HG03469 (cell line): ENCODE data around the gene HACD3.

Experiments used
- ATAC-seq: cut with Tn5 transposase; IDR thresholded peaks from one replicate; pipeline ENCODE4 v1.9.1; 2021; ENCODE audit warnings: mild to moderate bottlenecking, moderate library complexity, moderate number of reproducible peaks; ENCODE audit not compliant: unreplicated experiment

The HACD3 gene, protein sequence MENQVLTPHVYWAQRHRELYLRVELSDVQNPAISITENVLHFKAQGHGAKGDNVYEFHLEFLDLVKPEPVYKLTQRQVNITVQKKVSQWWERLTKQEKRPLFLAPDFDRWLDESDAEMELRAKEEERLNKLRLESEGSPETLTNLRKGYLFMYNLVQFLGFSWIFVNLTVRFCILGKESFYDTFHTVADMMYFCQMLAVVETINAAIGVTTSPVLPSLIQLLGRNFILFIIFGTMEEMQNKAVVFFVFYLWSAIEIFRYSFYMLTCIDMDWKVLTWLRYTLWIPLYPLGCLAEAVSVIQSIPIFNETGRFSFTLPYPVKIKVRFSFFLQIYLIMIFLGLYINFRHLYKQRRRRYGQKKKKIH

GRCh38 chr15:65530318-65531111, at the start of gene HACD3:
Gene HACD3 (plus strand): TSS chr15:65530463. CDS start chr15:65530632, 169 bp downstream.
- ATAC-seq, result peak; percentile 52

DNA sequence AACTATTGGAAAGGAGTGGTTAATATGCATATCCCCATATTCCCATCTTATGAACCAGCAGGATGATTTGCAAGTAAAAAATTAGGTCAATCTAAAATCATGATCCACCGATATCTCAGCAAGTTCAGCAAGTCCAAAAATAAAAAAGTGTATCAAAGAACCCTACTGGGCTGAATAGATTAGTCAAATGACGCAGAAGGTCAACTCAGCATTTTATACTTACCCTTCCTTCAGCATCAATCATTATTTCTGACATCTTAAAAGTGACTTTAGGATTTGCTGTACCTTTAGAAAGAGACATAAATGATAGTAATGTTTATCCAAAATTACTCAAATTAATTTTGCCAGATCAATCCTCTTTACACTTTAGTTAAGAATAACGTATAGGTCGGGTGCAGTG, 45.4 kb upstream of the HACD3 start:
- no peak for ATAC-seq

- no peak for ATAC-seq
Observed at GRCh38 chr15:65494076-65494475, 36.2 kb upstream of the HACD3 start.

GRCh38 chr15:65509321-65509720, 20.9 kb upstream of the HACD3 start:
- ATAC-seq, result no peak

DNA sequence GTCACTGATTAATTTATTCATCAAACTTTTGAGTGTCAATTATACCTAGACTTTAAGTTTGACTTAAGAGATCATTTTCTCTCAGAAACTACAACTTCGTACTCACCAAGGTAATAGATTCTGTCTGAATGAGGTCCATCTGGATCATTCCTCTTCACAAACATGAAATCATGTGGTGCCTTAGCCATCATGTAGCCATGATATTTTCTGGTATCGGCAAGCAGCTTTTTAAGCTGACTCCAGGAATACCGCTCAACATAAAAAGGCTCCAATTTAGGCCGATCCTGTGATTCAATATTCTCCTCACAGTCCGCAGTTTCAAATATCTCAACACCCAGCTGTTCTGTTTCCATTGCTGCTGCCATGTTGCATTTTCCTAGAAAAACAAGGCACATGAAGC, 18.1 kb upstream of the HACD3 start:
- no peak for ATAC-seq

DNA sequence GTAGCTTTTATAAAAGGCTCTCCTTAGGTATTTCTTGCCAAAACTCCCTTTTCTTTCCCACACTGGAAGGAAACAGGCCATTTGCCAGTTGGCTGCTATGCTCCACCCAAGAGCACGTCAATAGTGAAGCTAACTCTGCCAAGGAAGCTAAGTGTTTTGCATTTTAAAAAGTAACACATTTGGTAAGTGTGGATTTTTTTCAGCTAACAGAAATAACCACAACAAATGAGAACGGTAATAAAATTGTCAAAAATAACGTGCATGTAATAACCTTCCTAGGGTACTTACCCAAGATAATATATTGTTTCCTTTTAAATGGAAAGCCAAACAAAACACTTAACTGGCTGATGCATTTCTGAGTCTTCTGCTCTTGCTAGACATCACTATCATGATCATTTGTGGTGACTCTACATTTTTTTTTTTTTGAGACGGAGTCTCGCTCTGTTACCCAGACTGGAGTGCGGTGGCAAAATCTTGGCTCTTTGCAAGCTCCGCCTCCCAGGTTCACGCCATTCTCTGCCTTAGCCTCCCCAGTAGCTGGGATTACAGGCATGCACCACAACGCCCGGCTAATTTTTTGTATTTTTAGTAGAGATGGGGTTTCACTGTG, 17.4 kb upstream of the HACD3 start:
- ATAC-seq, result no peak

GRCh38 chr15:65516997-65517865, 13.0 kb upstream of the HACD3 start, which contains the start of gene DPP8:
Gene DPP8 (minus strand): TSS chr15:65517689. CDS start chr15:65512553, 5,136 bp downstream.
- peak; percentile 69 for ATAC-seq

- ATAC-seq, result no peak
Observed at GRCh38 chr15:65517866-65518207, 12.4 kb upstream of the HACD3 start.

GRCh38 chr15:65518633-65519285, 11.5 kb upstream of the HACD3 start:
- ATAC-seq, result no peak

DNA sequence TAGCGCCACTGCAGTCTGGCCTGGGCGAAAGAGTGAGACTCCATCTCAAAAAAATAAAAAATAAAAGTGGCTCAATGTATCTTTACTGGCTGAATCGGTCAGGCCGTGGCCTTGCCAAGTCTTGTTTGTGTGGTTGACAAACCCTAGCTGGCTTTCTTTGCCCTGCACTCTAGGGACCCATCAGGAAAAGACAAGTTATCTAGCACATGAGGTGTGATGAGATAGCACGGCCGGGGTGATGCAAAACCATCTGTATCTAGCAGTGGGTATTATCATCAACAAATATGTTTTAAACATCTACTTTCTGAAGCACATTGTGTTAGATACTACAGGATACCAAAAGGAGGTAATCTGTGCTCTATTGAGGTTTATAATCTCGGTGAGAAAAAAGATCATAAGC, 8.9 kb upstream of the HACD3 start:
- no peak for ATAC-seq

- no peak for ATAC-seq
Observed at GRCh38 chr15:65524226-65524625, 6.0 kb upstream of the HACD3 start.

- ATAC-seq, result no peak
Observed at GRCh38 chr15:65525622-65526021, 4.6 kb upstream of the HACD3 start.

DNA sequence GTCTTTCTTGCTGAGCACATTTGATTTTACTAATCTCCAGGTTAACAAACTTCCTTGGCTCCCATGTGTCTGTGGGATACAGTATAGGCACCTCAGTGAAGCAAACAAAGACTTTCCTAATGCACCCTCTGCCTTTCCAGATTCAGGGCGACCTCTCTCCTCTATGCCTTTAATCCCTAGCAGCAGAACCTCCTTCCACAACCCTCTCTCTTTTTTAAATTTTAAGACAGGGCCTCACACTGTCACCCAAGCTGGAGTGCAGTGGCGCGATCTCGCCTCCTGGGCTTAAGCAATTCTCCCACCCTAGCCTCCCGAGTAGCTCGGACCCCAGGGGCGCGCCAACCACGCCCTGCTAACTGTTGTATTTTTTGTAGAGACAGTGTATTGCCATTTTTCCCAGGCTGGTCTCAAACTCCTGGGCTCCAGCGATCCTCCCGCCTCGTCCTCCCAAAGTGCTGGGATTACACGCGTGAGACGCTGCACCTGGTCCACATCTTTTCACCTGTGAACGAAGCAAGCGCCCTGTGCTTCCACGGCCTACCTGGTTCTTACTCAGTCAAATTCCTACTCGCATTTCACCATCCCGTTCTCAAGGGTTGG, 1.7 kb upstream of the HACD3 start:
- ATAC-seq, result no peak

DNA sequence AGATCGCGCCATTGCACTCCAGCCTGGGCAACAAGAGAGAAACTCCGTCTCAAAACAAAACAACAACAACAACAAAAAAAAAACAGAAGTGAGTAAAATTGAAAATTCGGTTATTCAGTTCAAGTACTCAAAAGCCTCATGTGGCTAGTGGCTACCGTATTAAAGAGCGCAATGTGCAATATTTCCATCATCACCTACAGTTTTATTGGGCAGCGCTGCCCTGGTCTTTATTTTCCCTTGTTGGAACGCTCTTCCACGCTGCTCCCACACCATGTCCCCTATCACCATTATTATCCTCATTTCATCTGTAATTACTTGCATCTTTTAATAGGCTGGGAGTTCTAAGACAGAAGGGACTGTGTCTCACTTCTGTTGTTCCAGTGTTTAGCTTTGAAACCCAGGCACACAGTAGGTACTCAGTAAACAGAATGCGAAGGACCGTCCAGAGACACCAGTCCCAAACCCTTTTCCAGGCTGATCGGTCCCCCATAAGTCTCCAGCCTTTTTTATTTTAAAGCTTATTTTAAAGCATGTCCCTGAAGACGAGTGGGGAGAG, 423 bp upstream of the HACD3 start:
- ATAC-seq, result no peak

- no peak for ATAC-seq
Observed at GRCh38 chr15:65532738-65533051, 2.4 kb downstream of the HACD3 start.

DNA sequence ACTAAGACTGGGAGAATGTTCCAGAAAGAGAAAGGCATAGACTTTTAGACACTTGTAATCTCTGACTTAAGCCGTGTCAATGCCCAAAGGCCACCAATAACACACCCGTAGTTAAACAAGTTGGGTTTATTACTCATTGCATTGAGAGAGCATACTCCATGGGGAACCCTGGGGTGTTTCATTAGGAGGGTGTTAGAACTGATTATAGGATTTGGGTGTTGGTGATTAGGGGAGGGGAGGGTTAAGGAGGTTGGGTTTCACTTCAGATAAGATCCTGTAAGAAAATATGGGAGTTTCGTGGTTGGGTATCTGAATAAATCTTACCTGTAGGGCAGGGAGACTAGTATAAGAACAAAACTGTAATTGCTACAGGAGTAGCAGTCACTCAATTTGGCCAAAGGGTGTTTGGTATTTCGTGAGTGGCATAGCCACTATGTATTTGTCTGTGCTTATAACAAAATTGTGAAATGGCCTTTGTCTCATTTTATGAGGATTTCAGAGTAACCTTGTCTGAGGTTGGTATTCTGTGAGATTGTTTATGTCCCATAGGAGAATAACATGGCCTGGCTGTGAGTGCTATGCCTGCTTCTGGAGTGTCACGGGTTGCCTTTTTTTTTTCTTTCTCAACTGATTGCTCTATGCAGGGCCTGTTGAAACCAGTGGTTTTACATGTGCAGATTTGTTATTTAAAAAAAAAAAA, 2.9 kb downstream of the HACD3 start:
- no peak for ATAC-seq

GRCh38 chr15:65535192-65535591, 4.9 kb downstream of the HACD3 start:
- no peak for ATAC-seq

DNA sequence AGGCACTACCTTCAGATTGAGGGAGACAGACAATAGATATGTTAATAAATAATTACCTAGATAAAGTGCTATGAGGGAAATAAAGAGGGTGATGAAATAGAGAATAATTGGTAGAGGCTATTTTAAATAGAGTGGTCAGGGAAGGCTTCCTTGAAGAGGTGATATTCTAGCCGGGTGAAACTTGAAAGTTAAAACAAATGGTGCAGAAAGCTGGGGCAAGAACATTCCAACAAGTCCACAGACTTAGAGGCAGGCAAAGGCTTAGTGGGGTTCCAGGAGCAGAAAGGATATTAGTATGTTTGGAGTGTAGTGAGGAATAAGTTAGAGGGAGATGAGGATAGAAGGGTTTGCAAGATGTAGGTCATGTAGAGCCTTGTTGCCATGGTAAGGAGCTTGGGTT, 10.1 kb downstream of the HACD3 start:
- ATAC-seq, result no peak

DNA sequence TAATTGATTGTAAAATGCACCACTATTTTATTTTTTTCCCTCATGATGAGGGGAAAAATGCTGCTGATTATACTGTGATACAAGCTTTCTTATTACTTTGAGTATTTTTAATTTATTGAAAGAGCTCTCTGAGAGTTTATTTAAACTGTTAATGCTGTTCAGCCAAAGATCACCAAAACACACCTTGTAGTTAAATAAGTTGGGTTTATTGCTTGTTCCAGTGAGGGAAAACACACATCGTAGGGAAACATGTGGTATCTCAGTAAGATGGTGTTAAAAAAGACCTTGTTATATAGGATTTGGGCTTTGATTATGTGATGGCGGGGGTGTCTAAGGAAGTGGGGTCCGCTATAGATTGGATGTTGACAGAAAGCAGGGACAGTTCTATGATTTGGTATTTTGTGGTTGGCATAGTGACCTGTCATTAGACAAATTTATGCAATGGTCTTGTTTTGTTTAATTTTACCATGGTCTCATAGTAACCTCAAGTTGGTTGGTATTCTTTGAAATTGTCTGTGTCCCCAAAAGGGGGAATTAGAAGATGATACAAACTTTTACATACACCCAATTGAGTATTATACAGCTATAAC, 11.1 kb downstream of the HACD3 start:
- ATAC-seq, result no peak
